H1 (cell line): ENCODE data around the gene ADAMTS1.

Experiments used
- EP300 ChIP-seq, 2 experiments: IDR thresholded peaks; 1 replicate in 1 of 2; 2 replicates in 1 of 2; pipeline ENCODE4 v1.6.1; 2011 to 2012; ENCODE audit warnings: low read depth in 2 of 2, low read length in 2 of 2, mild to moderate bottlenecking in 2 of 2, borderline replicate concordance in 1 of 2, inconsistent platforms in 1 of 2, moderate library complexity in 1 of 2
- SP1 ChIP-seq: IDR thresholded peaks from 2 replicates; pipeline ENCODE4 v1.6.1; 2011; ENCODE audit warnings: low read depth, low read length

DNA sequence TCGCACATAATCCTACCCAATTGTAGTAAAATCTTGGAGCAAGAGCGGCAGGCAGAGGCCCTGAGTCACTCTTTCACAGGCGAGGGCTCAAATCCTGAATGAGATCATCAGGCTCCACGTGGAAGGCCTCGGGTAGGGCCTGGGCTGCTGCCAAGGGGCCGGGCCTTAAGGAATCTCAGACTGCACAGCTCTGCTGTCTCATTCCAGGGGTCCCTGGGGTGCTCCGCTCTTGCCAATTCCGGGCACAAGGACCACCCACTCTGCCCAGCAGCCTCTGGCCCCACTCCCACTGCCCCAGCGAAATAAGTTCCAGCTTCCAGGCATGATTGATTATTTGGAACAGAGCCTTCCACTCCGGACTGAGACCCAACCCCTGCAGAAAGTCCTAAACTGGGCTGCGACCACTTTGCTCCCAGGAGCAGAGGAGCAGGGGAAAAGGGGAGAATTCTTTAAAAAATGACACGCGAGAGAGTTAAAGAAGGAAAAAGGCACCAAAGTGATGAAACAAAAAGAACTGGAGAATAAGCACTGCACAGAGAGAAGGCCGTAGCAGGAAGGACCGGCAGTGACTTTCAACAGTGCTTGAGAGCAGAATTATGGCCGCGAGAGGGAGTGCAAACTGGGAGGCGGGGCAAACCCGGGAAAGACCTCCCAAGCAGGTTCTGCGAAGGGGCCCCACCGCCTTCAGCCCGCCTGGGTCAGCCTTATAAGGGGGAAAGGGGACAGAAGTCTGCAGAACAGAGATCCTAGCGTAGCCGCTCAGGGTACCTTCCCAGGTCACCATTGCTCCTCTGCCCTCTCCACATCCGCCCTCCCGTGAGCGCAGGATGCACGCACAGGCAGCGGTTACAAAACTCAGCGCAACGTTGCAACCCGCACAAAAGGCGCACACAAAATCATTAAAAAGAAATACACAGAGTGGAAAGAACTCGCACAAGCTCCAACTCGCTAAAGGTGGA, 2.0 kb downstream of the ADAMTS1 start:
- no peak for TF ChIP-seq EP300 (IDR thresholded peaks at IDR 0.05; ENCODE audit: borderline replicate concordance in 1 of 2, low read depth in 2 of 2, low read length in 2 of 2)
- TF ChIP-seq SP1 = no peak
